Neural cell (in vitro differentiated cells): ENCODE results near the gene S1PR1. TPM values are rescaled to one million over a fixed set of nuclear protein-coding genes. Genes with fewer than 3 reads are reported as not detected.

Experiments used
- H2AFZ ChIP-seq: fragments of 200-600, 300-800 bp; sonication (generic), shearing (Covaris generic); 2 replicates; pipeline ENCODE4 v1.6.0; 2014; ENCODE audit warnings: low read depth, mild to moderate bottlenecking, antibody characterized with exemption, low read length, moderate library complexity
- H3F3A ChIP-seq: fragments of 200-600 bp; shearing (Covaris generic); 2 replicates; pipeline ENCODE4 v1.6.1; 2016; ENCODE audit warnings: mild to moderate bottlenecking, moderate library complexity, mixed read lengths, antibody characterized with exemption, low read length; ENCODE audit not compliant: insufficient read depth, poor library complexity, severe bottlenecking
- H3K27ac ChIP-seq: fragments of 200-600, 300-800 bp; sonication (generic), shearing (Covaris generic); 2 replicates; pipeline ENCODE4 v1.5.1; 2014; ENCODE audit warnings: mild to moderate bottlenecking, low read length, moderate library complexity
- H3K27me3 ChIP-seq: fragments of 300-800, 200-600 bp; sonication (generic), shearing (Covaris generic); 2 replicates; pipeline ENCODE4 v1.6.0; 2014; ENCODE audit warnings: mild to moderate bottlenecking, low read depth, low read length, moderate library complexity; ENCODE audit not compliant: insufficient read depth
- H3K36me3 ChIP-seq: fragments of 300-800, 200-600 bp; sonication (generic), shearing (Covaris generic); 2 replicates; pipeline ENCODE4 v1.5.1; 2014; ENCODE audit warnings: mild to moderate bottlenecking, antibody characterized with exemption, low read length, moderate library complexity; ENCODE audit not compliant: insufficient read depth
- H3K4me2 ChIP-seq: fragments of 300-800, 200-600 bp; sonication (generic), shearing (Covaris generic); 2 replicates; pipeline ENCODE4 v1.6.0; 2014; ENCODE audit warnings: mild to moderate bottlenecking, low read length
- H3K4me3 ChIP-seq: fragments of 300-800, 200-600 bp; sonication (generic), shearing (Covaris generic); 2 replicates; pipeline ENCODE4 v1.5.1; 2014; ENCODE audit warnings: mild to moderate bottlenecking, low read length, moderate library complexity
- H3K79me2 ChIP-seq: fragments of 200-600 bp; shearing (Covaris generic); replicated peaks from 2 replicates; pipeline ENCODE4 v1.6.0; 2014; ENCODE audit warnings: mild to moderate bottlenecking, low read length, moderate library complexity; ENCODE audit not compliant: insufficient read depth
- H3K9ac ChIP-seq: fragments of 300-800, 200-600 bp; sonication (generic), shearing (Covaris generic); 2 replicates; pipeline ENCODE4 v1.6.1; 2016; ENCODE audit warnings: mild to moderate bottlenecking, low read length, mixed read lengths
- H3K9me2 ChIP-seq: fragments of 200-600 bp; shearing (Covaris generic); 2 replicates; pipeline ENCODE4 v1.6.1; 2016; ENCODE audit warnings: mild to moderate bottlenecking, low read length, mixed read lengths; ENCODE audit not compliant: insufficient read depth
- H3K9me3 ChIP-seq: fragments of 200-600, 300-800 bp; sonication (generic), shearing (Covaris generic); 2 replicates; pipeline ENCODE4 v1.6.1; 2016; ENCODE audit warnings: mild to moderate bottlenecking, mixed run types, low read length, moderate library complexity, mixed read lengths
- H4K20me1 ChIP-seq: fragments of 200-600 bp; shearing (Covaris generic); 2 replicates; pipeline ENCODE4 v1.6.1; 2016; ENCODE audit warnings: mild to moderate bottlenecking, mixed run types; ENCODE audit not compliant: insufficient read depth
- EP300 ChIP-seq: fragments of 450-650 bp; conservative IDR thresholded peaks from 2 replicates; pipeline ENCODE4 v1.6.1; 2014; ENCODE audit warnings: antibody characterized with exemption, mild to moderate bottlenecking, moderate library complexity; ENCODE audit not compliant: poor library complexity, severe bottlenecking
- EZH2 ChIP-seq: fragments of 200-600, 300-800 bp; shearing (Covaris generic), sonication (generic); IDR thresholded peaks from 2 replicates; pipeline ENCODE4 v1.6.1; 2014; ENCODE audit warnings: antibody characterized with exemption, low read length, borderline replicate concordance, mild to moderate bottlenecking; ENCODE audit not compliant: insufficient read depth, poor library complexity, severe bottlenecking
- MXI1 ChIP-seq: fragments of 450-650 bp; conservative IDR thresholded peaks from 2 replicates; pipeline ENCODE4 v1.6.1; 2014; ENCODE audit warnings: antibody characterized with exemption, mild to moderate bottlenecking; ENCODE audit not compliant: poor library complexity, severe bottlenecking
- POLR2AphosphoS5 ChIP-seq: IDR thresholded peaks from 2 replicates; pipeline ENCODE4 v1.6.1; 2012
- RAD21 ChIP-seq: fragments of 450-650 bp; conservative IDR thresholded peaks from 2 replicates; pipeline ENCODE4 v1.6.1; 2014; ENCODE audit warnings: antibody characterized with exemption, mild to moderate bottlenecking, moderate library complexity
- REST ChIP-seq: IDR thresholded peaks from 2 replicates; pipeline ENCODE4 v1.6.1; 2012; ENCODE audit warnings: borderline replicate concordance
- SMC3 ChIP-seq: fragments of 450-650 bp; conservative IDR thresholded peaks from 2 replicates; pipeline ENCODE4 v1.6.1; 2014; ENCODE audit warnings: antibody characterized with exemption, mild to moderate bottlenecking, moderate library complexity; ENCODE audit not compliant: poor library complexity
- TAF1 ChIP-seq: IDR thresholded peaks from 2 replicates; pipeline ENCODE4 v1.6.1; 2012; ENCODE audit warnings: low read depth
- polyA plus RNA-seq: library from polyadenylated mRNA; depleted of rRNA; stranded (reverse); fragments of >200 nt; gene quantifications from 2 replicates; pipeline ENCODE4 v1.2.3, GENCODE V29; 2014
- TF ChIP-seq, protein P1 (sequence below): fragments of 450-650 bp; IDR thresholded peaks from 2 replicates; pipeline ENCODE4 v1.5.1; 2014; ENCODE audit warnings: antibody characterized with exemption, mild to moderate bottlenecking, moderate library complexity; ENCODE audit not compliant: poor library complexity, severe bottlenecking

Gene S1PR1
- polyA plus RNA-seq, 1 donor from 2014 or later = not detected

DNA sequence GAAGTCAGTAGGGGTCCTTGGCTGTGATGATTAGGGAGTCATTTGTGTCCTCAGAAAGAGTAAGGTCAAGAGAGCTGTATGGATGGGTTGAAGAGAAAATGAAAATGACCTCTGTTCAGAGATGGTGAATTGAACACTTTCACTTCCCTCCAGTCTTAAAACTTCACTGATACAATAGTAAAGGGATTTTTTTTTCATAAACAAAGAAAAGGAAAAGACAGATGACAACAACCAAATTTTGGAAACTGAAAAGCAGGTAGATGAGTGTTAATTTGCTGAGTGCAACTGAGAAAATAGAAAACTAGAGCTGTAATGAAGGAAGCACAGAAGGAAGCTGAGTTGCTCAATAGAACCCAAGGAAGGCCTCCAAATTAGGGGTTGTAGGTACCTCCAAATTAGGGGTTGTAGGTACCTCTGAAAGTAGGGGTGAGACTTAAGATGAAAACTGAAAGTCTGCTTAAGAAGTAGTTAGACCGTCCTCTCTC, 14.8 kb upstream of the S1PR1 start:
- Histone ChIP-seq H3K4me2 (no peak overlapping the region), H4K20me1 (no peaks in the 10 kb centered on the region)

GRCh38 chr1:101227837-101228236, 9.0 kb upstream of the S1PR1 start:
- Histone ChIP-seq H3K27me3 (no peaks in the 10 kb centered on the region), H3K4me2 (no peak overlapping the region), H3K79me2 (no peaks in the 10 kb centered on the region), H4K20me1 (no peaks in the 10 kb centered on the region), H3F3A (no peaks in the 10 kb centered on the region), H2AFZ (no peak overlapping the region), H3K9ac (no peak overlapping the region), H3K27ac (no peak overlapping the region), H3K4me3 (no peak overlapping the region), H3K9me3 (no peaks in the 10 kb centered on the region), H3K9me2 (no peaks in the 10 kb centered on the region), H3K36me3 (no peaks in the 10 kb centered on the region)
- no peak for TF ChIP-seq REST

More for the DNA sequence above, 14.8 kb upstream of the S1PR1 start:
- H3K36me3 ChIP-seq = no peaks in the 10 kb centered on the region
- H2AFZ ChIP-seq = no peak overlapping the region
- no peaks in the 10 kb centered on the region for H3K9me3 ChIP-seq
- H3K79me2 ChIP-seq = no peaks in the 10 kb centered on the region
- no peaks in the 10 kb centered on the region for H3K27me3 ChIP-seq
- no peaks in the 10 kb centered on the region for H3K9me2 ChIP-seq
- no peak overlapping the region for H3K4me3 ChIP-seq
- H3K9ac ChIP-seq = no peak overlapping the region
- TF ChIP-seq SMC3 = no peak
- no peak for TF ChIP-seq MXI1
- no peak for TF ChIP-seq TAF1
- no peak for TF ChIP-seq POLR2AphosphoS5
- no peak for TF ChIP-seq RAD21
- no peak for TF ChIP-seq REST
- TF ChIP-seq, protein P1, sequence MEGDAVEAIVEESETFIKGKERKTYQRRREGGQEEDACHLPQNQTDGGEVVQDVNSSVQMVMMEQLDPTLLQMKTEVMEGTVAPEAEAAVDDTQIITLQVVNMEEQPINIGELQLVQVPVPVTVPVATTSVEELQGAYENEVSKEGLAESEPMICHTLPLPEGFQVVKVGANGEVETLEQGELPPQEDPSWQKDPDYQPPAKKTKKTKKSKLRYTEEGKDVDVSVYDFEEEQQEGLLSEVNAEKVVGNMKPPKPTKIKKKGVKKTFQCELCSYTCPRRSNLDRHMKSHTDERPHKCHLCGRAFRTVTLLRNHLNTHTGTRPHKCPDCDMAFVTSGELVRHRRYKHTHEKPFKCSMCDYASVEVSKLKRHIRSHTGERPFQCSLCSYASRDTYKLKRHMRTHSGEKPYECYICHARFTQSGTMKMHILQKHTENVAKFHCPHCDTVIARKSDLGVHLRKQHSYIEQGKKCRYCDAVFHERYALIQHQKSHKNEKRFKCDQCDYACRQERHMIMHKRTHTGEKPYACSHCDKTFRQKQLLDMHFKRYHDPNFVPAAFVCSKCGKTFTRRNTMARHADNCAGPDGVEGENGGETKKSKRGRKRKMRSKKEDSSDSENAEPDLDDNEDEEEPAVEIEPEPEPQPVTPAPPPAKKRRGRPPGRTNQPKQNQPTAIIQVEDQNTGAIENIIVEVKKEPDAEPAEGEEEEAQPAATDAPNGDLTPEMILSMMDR = no peak
- no peak for TF ChIP-seq EP300
- no peak for TF ChIP-seq EZH2
- H3F3A ChIP-seq = no peaks in the 10 kb centered on the region
- no peak overlapping the region for H3K27ac ChIP-seq
